ENCODE data around the gene ROCK2.

Gene ROCK2

DNA sequence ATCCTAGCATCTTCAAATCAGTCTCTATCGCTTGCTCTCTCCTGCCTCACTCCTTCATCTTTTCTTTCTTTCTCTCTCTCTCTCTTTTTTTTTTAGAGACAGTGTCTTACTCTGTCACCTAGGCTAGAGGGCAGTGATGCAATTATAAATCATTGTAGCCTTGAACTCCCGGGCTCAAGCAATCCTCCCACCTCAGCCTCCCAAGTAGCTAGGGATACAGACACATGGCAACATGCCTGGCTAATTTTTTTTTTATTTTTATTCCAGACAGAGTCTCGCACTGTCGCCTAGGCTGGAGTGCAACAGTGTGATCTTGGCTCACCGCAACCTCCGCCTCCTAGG, 199.7 kb downstream of the ROCK2 start:
- no peaks in the 10 kb centered on the region for H4K20me1 ChIP-seq (ENCODE audit: insufficient read depth, low read length, poor library complexity, severe bottlenecking)
- no peaks in the 10 kb centered on the region for H3F3A ChIP-seq (ENCODE audit: low read depth)
- no peaks in the 10 kb centered on the region for H3K79me2 ChIP-seq (ENCODE audit: insufficient read depth, low read length)
- H3K9ac ChIP-seq (ENCODE audit: low read depth, low read length, poor library complexity, severe bottlenecking): no peak overlapping the region
- no peaks in the 10 kb centered on the region for H3K36me3 ChIP-seq (ENCODE audit: insufficient read depth, low read length)
- H3K4me3 ChIP-seq (ENCODE audit: low read length, poor library complexity, severe bottlenecking): no peak overlapping the region
- no peaks in the 10 kb centered on the region for H3K27me3 ChIP-seq (ENCODE audit: insufficient read depth, low read length, poor library complexity, severe bottlenecking)
- H3K9me2 ChIP-seq (replicated peaks; ENCODE audit: low read depth, low read length): no peaks in the 10 kb centered on the region
- H3K4me2 ChIP-seq (ENCODE audit: low read depth, low read length, poor library complexity, severe bottlenecking): no peak overlapping the region
- H3K4me1 ChIP-seq (ENCODE audit: insufficient read depth, low read length, poor library complexity, severe bottlenecking): no peaks in the 10 kb centered on the region
- H3K9me3 ChIP-seq (ENCODE audit: insufficient read depth, low read depth, low read length): no peaks in the 10 kb centered on the region
- TF ChIP-seq, protein P1, sequence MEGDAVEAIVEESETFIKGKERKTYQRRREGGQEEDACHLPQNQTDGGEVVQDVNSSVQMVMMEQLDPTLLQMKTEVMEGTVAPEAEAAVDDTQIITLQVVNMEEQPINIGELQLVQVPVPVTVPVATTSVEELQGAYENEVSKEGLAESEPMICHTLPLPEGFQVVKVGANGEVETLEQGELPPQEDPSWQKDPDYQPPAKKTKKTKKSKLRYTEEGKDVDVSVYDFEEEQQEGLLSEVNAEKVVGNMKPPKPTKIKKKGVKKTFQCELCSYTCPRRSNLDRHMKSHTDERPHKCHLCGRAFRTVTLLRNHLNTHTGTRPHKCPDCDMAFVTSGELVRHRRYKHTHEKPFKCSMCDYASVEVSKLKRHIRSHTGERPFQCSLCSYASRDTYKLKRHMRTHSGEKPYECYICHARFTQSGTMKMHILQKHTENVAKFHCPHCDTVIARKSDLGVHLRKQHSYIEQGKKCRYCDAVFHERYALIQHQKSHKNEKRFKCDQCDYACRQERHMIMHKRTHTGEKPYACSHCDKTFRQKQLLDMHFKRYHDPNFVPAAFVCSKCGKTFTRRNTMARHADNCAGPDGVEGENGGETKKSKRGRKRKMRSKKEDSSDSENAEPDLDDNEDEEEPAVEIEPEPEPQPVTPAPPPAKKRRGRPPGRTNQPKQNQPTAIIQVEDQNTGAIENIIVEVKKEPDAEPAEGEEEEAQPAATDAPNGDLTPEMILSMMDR (conservative IDR thresholded peaks at IDR 0.05; ENCODE audit: low read length): 0 out of 2 replicates have a peak, but pooled peaks have one; percentile 16
- no peak for TF ChIP-seq EZH2phosphoT487 (IDR thresholded peaks at IDR 0.05; ENCODE audit: borderline replicate concordance)
- no peak overlapping the region for H2AFZ ChIP-seq (ENCODE audit: low read length)

DNA sequence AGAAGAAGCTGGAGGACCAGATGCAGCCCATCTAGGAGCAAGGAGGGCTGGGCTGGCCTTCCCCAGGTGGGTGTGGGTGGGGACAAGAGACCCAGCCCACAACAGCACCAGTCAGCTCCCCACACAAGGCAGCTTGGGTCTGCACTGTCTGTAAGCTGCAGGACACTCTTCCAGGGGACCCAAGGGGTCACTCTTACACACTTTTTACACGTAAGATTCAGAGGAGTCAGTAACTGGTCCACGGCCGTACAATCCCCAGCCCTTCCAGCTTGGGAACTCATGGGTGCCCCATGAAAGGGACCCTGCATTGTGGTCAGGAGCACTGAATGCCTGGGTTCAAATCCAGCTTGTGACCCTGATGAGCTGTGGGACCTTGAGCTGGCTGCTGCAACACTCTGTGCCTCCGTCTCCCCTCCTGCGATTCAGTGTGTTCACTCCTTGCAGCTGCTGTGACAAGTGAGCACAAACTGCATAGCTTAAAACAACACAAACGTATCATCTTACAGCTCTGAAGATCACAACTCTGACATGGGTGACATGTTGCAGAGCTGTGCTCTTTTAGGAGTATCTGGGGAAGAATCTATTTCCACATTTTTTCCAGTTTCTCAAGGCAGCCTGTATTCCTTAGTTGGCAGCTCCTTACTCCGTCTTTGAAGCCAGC, 200.2 kb downstream of the ROCK2 start:
- Histone ChIP-seq H3K4me2 (ENCODE audit: low read depth, low read length, poor library complexity, severe bottlenecking) (no peak overlapping the region), H2AFZ (ENCODE audit: low read length) (no peak overlapping the region), H3K9me2 (replicated peaks; ENCODE audit: low read depth, low read length) (no peaks in the 10 kb centered on the region), H3K79me2 (ENCODE audit: insufficient read depth, low read length) (no peaks in the 10 kb centered on the region), H3K4me3 (ENCODE audit: low read length, poor library complexity, severe bottlenecking) (no peak overlapping the region), H3K36me3 (ENCODE audit: insufficient read depth, low read length) (no peaks in the 10 kb centered on the region), H3K9me3 (ENCODE audit: insufficient read depth, low read depth, low read length) (no peaks in the 10 kb centered on the region), H3K27me3 (ENCODE audit: insufficient read depth, low read length, poor library complexity, severe bottlenecking) (no peaks in the 10 kb centered on the region), H3K9ac (ENCODE audit: low read depth, low read length, poor library complexity, severe bottlenecking) (no peak overlapping the region), H4K20me1 (ENCODE audit: insufficient read depth, low read length, poor library complexity, severe bottlenecking) (no peaks in the 10 kb centered on the region), H3K4me1 (ENCODE audit: insufficient read depth, low read length, poor library complexity, severe bottlenecking) (no peaks in the 10 kb centered on the region), H3F3A (ENCODE audit: low read depth) (no peaks in the 10 kb centered on the region)
- TF ChIP-seq, protein P1 (conservative IDR thresholded peaks at IDR 0.05; ENCODE audit: low read length): no peak
- TF ChIP-seq EZH2phosphoT487 (IDR thresholded peaks at IDR 0.05; ENCODE audit: borderline replicate concordance): no peak

DNA sequence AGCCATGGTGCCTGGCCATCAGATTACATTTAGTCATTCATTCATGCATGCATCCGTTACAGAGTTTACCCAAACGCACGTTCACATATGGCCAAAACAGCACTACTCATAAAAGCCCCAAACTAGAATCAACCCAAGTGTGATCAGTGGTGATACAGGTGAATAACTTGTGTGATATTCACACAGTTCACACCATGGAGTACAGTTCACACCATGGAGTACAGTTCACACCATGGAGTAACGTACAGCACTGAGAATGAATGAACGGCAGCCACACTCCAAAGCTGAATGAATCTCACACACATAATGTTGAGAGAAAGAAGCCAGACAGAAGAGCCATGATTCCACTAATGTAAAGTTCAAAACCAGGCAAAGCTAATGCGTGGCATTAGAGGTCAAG, 201.4 kb downstream of the ROCK2 start:
- Histone ChIP-seq H3K27me3 (ENCODE audit: insufficient read depth, low read length, poor library complexity, severe bottlenecking) (no peaks in the 10 kb centered on the region), H3F3A (ENCODE audit: low read depth) (no peaks in the 10 kb centered on the region), H3K4me1 (ENCODE audit: insufficient read depth, low read length, poor library complexity, severe bottlenecking) (no peaks in the 10 kb centered on the region), H3K9ac (ENCODE audit: low read depth, low read length, poor library complexity, severe bottlenecking) (no peak overlapping the region), H4K20me1 (ENCODE audit: insufficient read depth, low read length, poor library complexity, severe bottlenecking) (no peaks in the 10 kb centered on the region), H3K4me3 (ENCODE audit: low read length, poor library complexity, severe bottlenecking) (no peak overlapping the region), H2AFZ (ENCODE audit: low read length) (no peak overlapping the region), H3K9me3 (ENCODE audit: insufficient read depth, low read depth, low read length) (no peaks in the 10 kb centered on the region), H3K36me3 (ENCODE audit: insufficient read depth, low read length) (no peaks in the 10 kb centered on the region), H3K9me2 (replicated peaks; ENCODE audit: low read depth, low read length) (no peaks in the 10 kb centered on the region), H3K79me2 (ENCODE audit: insufficient read depth, low read length) (no peaks in the 10 kb centered on the region), H3K4me2 (ENCODE audit: low read depth, low read length, poor library complexity, severe bottlenecking) (no peak overlapping the region)
- TF ChIP-seq, protein P1 (conservative IDR thresholded peaks at IDR 0.05; ENCODE audit: low read length): no peak
- no peak for TF ChIP-seq EZH2phosphoT487 (IDR thresholded peaks at IDR 0.05; ENCODE audit: borderline replicate concordance)

Measured in Loucy (cell line).